HCT116 (cell line): Measurements from ENCODE around the gene LSM12. TPM values are rescaled to one million over a fixed set of nuclear protein-coding genes. Genes with fewer than 3 reads are reported as not detected.

Source experiments
- ATAC-seq: fragments of 200-7000 bp; cut with Tn5 transposase; 2 replicates; pipeline ENCODE4 v1.9.1; 2020; ENCODE audit warnings: mild to moderate bottlenecking, moderate library complexity
- BruUV-seq: library from RNA; stranded (reverse); fragments of 400-500 nt; replicated peaks from 2 replicates; lab custom pipeline; 2021; lab: Mats Ljungman, UMichigan
- CTCF ChIA-PET: fragments of 300-600 bp; sonication (Branson Sonifier 250); formaldehyde crosslinking; loops from one replicate; lab custom pipeline; 2021; ENCODE audit warnings: antibody characterized with exemption; lab: Charles Lee
- POLR2A ChIA-PET: fragments of 300-600, 350-600 bp; sonication (Branson Sonifier 250); formaldehyde crosslinking; loops from one replicate; lab custom pipeline; 2021; ENCODE audit warnings: antibody characterized with exemption; lab: Charles Lee
- RAD21 ChIA-PET, 2 experiments: fragments of 300-600 bp; sonication (Branson Sonifier 250); formaldehyde crosslinking; loops; one replicate each; lab custom pipeline; 2023; ENCODE audit warnings: low total read pairs in 2 of 2; ENCODE audit not compliant: uncharacterized antibody in 2 of 2, unreplicated experiment in 2 of 2, low non-redundant PET in 1 of 2; lab: Charles Lee
- DNase-seq: peaks from one replicate; pipeline ENCODE4 v3.0.0-alpha.2; 2010; ENCODE audit warnings: low read depth, low spot score
- H2AFZ ChIP-seq: fragments of 200-600 bp; shearing (Covaris generic), sonication (generic); 2 replicates; pipeline ENCODE4 v1.6.1; 2017; ENCODE audit warnings: low read depth, mixed run types, mixed read lengths, antibody characterized with exemption, low read length; ENCODE audit not compliant: poor library complexity, severe bottlenecking
- H3K27ac ChIP-seq: 2 replicates; pipeline ENCODE4 v1.5.1; 2012; ENCODE audit warnings: low read depth, low read length
- H3K27me3 ChIP-seq: fragments of 200-600 bp; sonication (generic); 2 replicates; pipeline ENCODE4 v1.6.1; 2016; ENCODE audit warnings: mixed run types, low read length, mixed read lengths; ENCODE audit not compliant: insufficient read depth
- H3K36me3 ChIP-seq, 2 experiments: fragments of 200-500 bp in 1 of 2; fragments of 200-600 bp in 1 of 2; sonication (Bioruptor generic) in 1 of 2; sonication (generic) in 1 of 2; 2 replicates each; pipeline versions ENCODE4 v1.5.1 to v1.6.1; 2014 to 2016; ENCODE audit warnings: low read length in 2 of 2, inconsistent platforms in 1 of 2, mixed read lengths in 1 of 2, mixed run types in 1 of 2; ENCODE audit not compliant: insufficient read depth in 2 of 2, control insufficient read depth in 1 of 2
- H3K4me1 ChIP-seq, 2 experiments: fragments of 200-600 bp in 1 of 2; sonication (generic) in 1 of 2; 2 replicates each; pipeline versions ENCODE4 v1.5.1 to v1.6.1; 2012 to 2017; ENCODE audit warnings: low read length in 2 of 2, inconsistent platforms in 1 of 2, mild to moderate bottlenecking in 1 of 2, mixed read lengths in 1 of 2, mixed run types in 1 of 2, moderate library complexity in 1 of 2; ENCODE audit not compliant: insufficient read depth in 2 of 2, control insufficient read depth in 1 of 2
- H3K4me2 ChIP-seq: fragments of 200-600 bp; sonication (generic); 2 replicates; pipeline ENCODE4 v1.6.1; 2017; ENCODE audit warnings: mixed run types, low read length, mixed read lengths
- H3K4me3 ChIP-seq, 2 experiments: fragments of 200-600 bp in 1 of 2; sonication (generic) in 1 of 2; replicated peaks in 1 of 2; 2 replicates each; pipeline ENCODE4 v1.5.1; 2011 to 2016; ENCODE audit warnings: low read length in 2 of 2, control low read depth in 1 of 2, low read depth in 1 of 2, mild to moderate bottlenecking in 1 of 2, mixed read lengths in 1 of 2, mixed run types in 1 of 2
- H3K79me2 ChIP-seq: fragments of 200-600 bp; sonication (generic); 2 replicates; pipeline ENCODE4 v1.6.1; 2017; ENCODE audit warnings: mild to moderate bottlenecking, mixed run types, low read length, moderate library complexity, mixed read lengths; ENCODE audit not compliant: insufficient read depth
- H3K9ac ChIP-seq: fragments of 200-600 bp; sonication (generic); 2 replicates; pipeline ENCODE4 v1.6.1; 2016; ENCODE audit warnings: low read length, mixed read lengths
- H3K9me2 ChIP-seq: fragments of 200-600 bp; sonication (generic), shearing (Covaris generic); 2 replicates; pipeline ENCODE4 v1.6.1; 2017; ENCODE audit warnings: mixed run types, mild to moderate bottlenecking, moderate library complexity; ENCODE audit not compliant: insufficient read depth
- H3K9me3 ChIP-seq, 2 experiments: fragments of 200-500 bp in 1 of 2; fragments of 200-600 bp in 1 of 2; sonication (Bioruptor generic) in 1 of 2; sonication (generic) in 1 of 2; 2 replicates each; pipeline ENCODE4 v1.6.1; 2014 to 2017; ENCODE audit warnings: low read length in 2 of 2, mixed read lengths in 2 of 2, inconsistent platforms in 1 of 2, low read depth in 1 of 2, mild to moderate bottlenecking in 1 of 2, mixed run types in 1 of 2, moderate library complexity in 1 of 2; ENCODE audit not compliant: control insufficient read depth in 1 of 2, insufficient read depth in 1 of 2
- H4K20me1 ChIP-seq: fragments of 200-600 bp; sonication (generic), shearing (Covaris generic); 2 replicates; pipeline ENCODE4 v1.6.1; 2017; ENCODE audit warnings: mixed run types, mild to moderate bottlenecking, moderate library complexity; ENCODE audit not compliant: insufficient read depth
- CTCF ChIP-seq, 3 experiments: fragments of 200-600 bp in 1 of 3; sonication (generic) in 1 of 3; IDR thresholded peaks in 2 of 3; conservative IDR thresholded peaks in 1 of 3; 2 replicates each; pipeline ENCODE4 v1.5.1; 2012 to 2017; ENCODE audit warnings: low read depth in 2 of 3, low read length in 2 of 3, antibody characterized with exemption in 1 of 3, borderline replicate concordance in 1 of 3, control low read depth in 1 of 3, mild to moderate bottlenecking in 1 of 3, mixed read lengths in 1 of 3, mixed run types in 1 of 3, moderate library complexity in 1 of 3; ENCODE audit not compliant: insufficient read depth in 1 of 3
- EGR1 ChIP-seq: IDR thresholded peaks from 2 replicates; pipeline ENCODE4 v1.6.1; 2012; ENCODE audit warnings: low read depth
- EZH2 ChIP-seq: fragments of 200-600 bp; sonication (generic); IDR thresholded peaks from 2 replicates; pipeline ENCODE4 v1.6.1; 2017; ENCODE audit warnings: antibody characterized with exemption, mixed run types
- EZH2phosphoT487 ChIP-seq: fragments of 200-600 bp; IDR thresholded peaks from 2 replicates; pipeline ENCODE4 v1.6.1; 2018; ENCODE audit warnings: antibody characterized with exemption, borderline replicate concordance
- FOSL1 ChIP-seq: IDR thresholded peaks from 2 replicates; pipeline ENCODE4 v1.6.1; 2012; ENCODE audit warnings: low read depth
- JUND ChIP-seq: IDR thresholded peaks from 2 replicates; pipeline ENCODE4 v1.6.1; 2012
- MAX ChIP-seq: IDR thresholded peaks from 2 replicates; pipeline ENCODE4 v1.6.1; 2012
- POLR2A ChIP-seq: IDR thresholded peaks from 2 replicates; pipeline ENCODE4 v1.7.0; 2011; ENCODE audit warnings: borderline replicate concordance; ENCODE audit not compliant: insufficient read depth, insufficient read length; ENCODE audit errors: extremely low read depth
- RAD21 ChIP-seq: IDR thresholded peaks from 2 replicates; pipeline ENCODE4 v1.6.1; 2012; ENCODE audit warnings: low read depth, mild to moderate bottlenecking
- REST ChIP-seq: IDR thresholded peaks from 2 replicates; pipeline ENCODE4 v1.6.1; 2012; ENCODE audit warnings: low read depth
- SIN3A ChIP-seq: IDR thresholded peaks from 2 replicates; pipeline ENCODE4 v1.6.1; 2012; ENCODE audit warnings: low read depth
- SP1 ChIP-seq: IDR thresholded peaks from 2 replicates; pipeline ENCODE4 v1.6.1; 2012; ENCODE audit warnings: low read depth
- SRF ChIP-seq: IDR thresholded peaks from 2 replicates; pipeline ENCODE4 v1.6.1; 2012; ENCODE audit warnings: low read depth
- TCF7L2 ChIP-seq: IDR thresholded peaks from 2 replicates; pipeline ENCODE4 v1.7.0; 2011; ENCODE audit warnings: borderline replicate concordance, inconsistent platforms; ENCODE audit not compliant: insufficient read depth, insufficient read length; ENCODE audit errors: extremely low read depth
- intact Hi-C: fragments of 100-400 bp; cut with micrococcal nuclease; formaldehyde crosslinking; loops from 2 replicates; pipeline ENCODE4 v1.10.0; 2022
- total RNA-seq: library from RNA; stranded (reverse); gene quantifications from one replicate; pipeline ENCODE4 v1.2.1, GENCODE V29; 2021; ENCODE audit not compliant: unreplicated experiment

LSM12 gene
- total RNA-seq, 1 experiment from 2014 or later, result 99.6 TPM

DNA sequence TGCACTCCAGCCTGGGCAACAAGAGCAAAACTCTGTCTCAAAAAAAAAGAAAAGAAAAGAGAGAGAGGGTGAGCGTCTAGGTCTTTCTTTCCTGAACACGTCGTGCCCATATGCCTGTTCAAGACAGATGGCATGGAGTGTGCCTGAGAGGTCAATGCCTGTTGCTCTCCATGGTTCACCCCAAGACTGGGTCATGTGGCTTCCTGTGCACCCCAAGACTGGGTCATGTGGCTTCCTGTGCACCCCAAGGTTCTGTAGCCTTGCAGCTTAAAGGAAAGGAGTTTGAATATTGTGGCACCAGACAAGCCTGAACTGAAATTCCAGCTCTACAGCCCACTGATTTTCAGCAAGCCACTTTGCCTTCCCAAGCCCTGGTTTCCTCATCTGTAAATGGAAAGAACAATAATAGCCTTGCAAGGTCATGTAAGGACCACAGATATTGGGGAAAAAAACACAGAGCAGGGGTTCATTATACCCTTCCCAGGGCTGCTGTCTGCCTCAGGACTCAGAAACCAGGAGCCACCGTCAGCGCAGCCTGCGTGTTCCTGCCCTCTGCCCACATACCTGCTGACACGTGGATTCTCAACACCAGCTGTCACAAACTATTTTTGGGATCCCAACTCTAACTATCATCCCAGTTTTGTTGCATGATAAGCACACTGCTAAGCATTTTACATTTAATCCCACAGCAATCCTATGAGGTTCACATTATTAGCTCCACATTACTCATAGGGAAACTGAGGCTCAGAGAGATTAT lies 80.1 kb downstream of the LSM12 start:
- H2AFZ ChIP-seq, result no peak overlapping the region
- ChIA-PET POLR2A (no interaction called here), CTCF (no interaction called here), RAD21 (no interaction called here)
- H3K36me3 ChIP-seq, result no peaks in the 10 kb centered on the region
- no peak overlapping the region for H3K9ac ChIP-seq
- H3K4me3 ChIP-seq, result no peak overlapping the region
- no peak overlapping the region for H3K27ac ChIP-seq
- ATAC-seq (no peak), DNase-seq (no peak)
- H4K20me1 ChIP-seq, result no peaks in the 10 kb centered on the region
- H3K27me3 ChIP-seq, result no peaks in the 10 kb centered on the region
- intact Hi-C loops, result no loop called here
- no peaks in the 10 kb centered on the region for H3K9me3 ChIP-seq
- no peaks in the 10 kb centered on the region for H3K79me2 ChIP-seq
- no peaks in the 10 kb centered on the region for H3K4me1 ChIP-seq
- H3K4me2 ChIP-seq, result no peak overlapping the region
- no peaks in the 10 kb centered on the region for H3K9me2 ChIP-seq
- TF ChIP-seq CTCF (IDR thresholded peaks at IDR 0.05 in 2 of 3, conservative IDR thresholded peaks at IDR 0.05 in 1 of 3; ENCODE audit: borderline replicate concordance in 1 of 3, insufficient read depth in 1 of 3, low read depth in 2 of 3, low read length in 2 of 3) (no peak), SP1 (no peak), POLR2A (no peak), EZH2 (no peak), SRF (no peak), FOSL1 (no peak), JUND (no peak), TCF7L2 (no peak), EGR1 (no peak), SIN3A (no peak), REST (no peak), EZH2phosphoT487 (no peak), RAD21 (no peak), MAX (no peak)
- no TSS peak for BruUV-seq
